Calu3 (cell line): ENCODE measurements around the gene RCAN1. TPM values are rescaled to one million over a fixed set of nuclear protein-coding genes. Genes with fewer than 3 reads are reported as not detected.

Experiments used
- BruUV-seq: library from RNA; stranded (reverse); fragments of 400-500 nt; replicated peaks from 2 replicates; lab custom pipeline; 2021; lab: Mats Ljungman, UMichigan
- CTCF ChIA-PET: fragments of 300-600 bp; sonication (Branson Sonifier 250); formaldehyde crosslinking; loops from one replicate; lab custom pipeline; 2022; ENCODE audit warnings: antibody characterized with exemption; lab: Charles Lee
- DNase-seq: peaks from one replicate; pipeline ENCODE4 v3.0.0; 2022
- H3K27ac Mint-ChIP-seq: one replicate; pipeline ENCODE4 v1.8.0; 2022; ENCODE audit warnings: mixed read lengths; ENCODE audit not compliant: unreplicated experiment
- H3K27me3 Mint-ChIP-seq: one replicate; pipeline ENCODE4 v1.8.0; 2022; ENCODE audit warnings: mixed read lengths; ENCODE audit not compliant: unreplicated experiment
- H3K36me3 Mint-ChIP-seq: one replicate; pipeline ENCODE4 v1.8.0; 2022; ENCODE audit warnings: mild to moderate bottlenecking, moderate library complexity, mixed read lengths; ENCODE audit not compliant: insufficient read depth, unreplicated experiment
- H3K4me1 Mint-ChIP-seq: one replicate; pipeline ENCODE4 v1.8.0; 2022; ENCODE audit warnings: mild to moderate bottlenecking, low read depth, mixed read lengths; ENCODE audit not compliant: unreplicated experiment
- H3K4me3 Mint-ChIP-seq: one replicate; pipeline ENCODE4 v1.8.0; 2022; ENCODE audit warnings: mild to moderate bottlenecking, low read depth, moderate library complexity, mixed read lengths; ENCODE audit not compliant: unreplicated experiment
- H3K9me3 Mint-ChIP-seq: one replicate; pipeline ENCODE4 v1.8.0; 2022; ENCODE audit warnings: low read depth, mixed read lengths; ENCODE audit not compliant: unreplicated experiment
- CTCF ChIP-seq: fragments of 200-600 bp; IDR thresholded peaks from one replicate; pipeline ENCODE4 v1.8.0; 2022; ENCODE audit warnings: antibody characterized with exemption; ENCODE audit not compliant: unreplicated experiment
- intact Hi-C: fragments of 100-400 bp; cut with micrococcal nuclease; formaldehyde crosslinking; loops from one replicate; pipeline ENCODE4 v1.10.0; 2022; ENCODE audit not compliant: unreplicated experiment
- total RNA-seq: library from RNA; stranded (reverse); gene quantifications from 2 replicates; pipeline ENCODE4 v1.2.3, GENCODE V29; 2022

The RCAN1 gene
- total RNA-seq, 1 experiment from 2014 or later: 25.4 TPM

DNA sequence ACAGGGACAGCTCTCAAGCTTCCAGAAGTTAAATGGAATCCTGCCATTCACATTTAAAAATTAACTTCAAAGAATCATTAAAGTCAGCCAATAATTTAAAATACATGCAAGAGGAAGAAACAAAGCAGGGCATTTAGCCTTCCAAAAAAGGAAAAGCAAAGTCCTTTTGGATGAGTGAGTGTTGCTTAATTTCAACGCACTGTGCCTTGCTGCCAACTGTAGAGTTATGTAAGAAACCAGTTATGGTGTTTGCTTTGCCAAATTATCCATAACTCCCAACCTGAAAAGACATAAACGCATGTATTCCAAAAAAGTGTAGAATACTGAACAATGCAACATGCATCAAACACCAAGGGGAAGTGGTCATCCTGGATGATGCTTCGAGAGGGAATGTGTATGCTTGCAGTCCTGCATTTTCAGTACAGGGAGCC, 86.8 kb downstream of the RCAN1 start:
- no peak for DNase-seq
- BruUV-seq: no TSS peak
- Mint-ChIP-seq H3K27ac (no peak overlapping the region), H3K4me1 (peaks cover 12% of the 10 kb centered on the region), H3K36me3 (peaks cover 34% of the 10 kb centered on the region), H3K27me3 (no peaks in the 10 kb centered on the region), H3K4me3 (no peak overlapping the region), H3K9me3 (no peaks in the 10 kb centered on the region)
- CTCF ChIA-PET: no interaction called here
- intact Hi-C loops: loop anchor here (5.0 kb wide), 1 partner anchor 54 kb away; no protein-coding TSS in a partner anchor
- no peak for TF ChIP-seq CTCF

DNA sequence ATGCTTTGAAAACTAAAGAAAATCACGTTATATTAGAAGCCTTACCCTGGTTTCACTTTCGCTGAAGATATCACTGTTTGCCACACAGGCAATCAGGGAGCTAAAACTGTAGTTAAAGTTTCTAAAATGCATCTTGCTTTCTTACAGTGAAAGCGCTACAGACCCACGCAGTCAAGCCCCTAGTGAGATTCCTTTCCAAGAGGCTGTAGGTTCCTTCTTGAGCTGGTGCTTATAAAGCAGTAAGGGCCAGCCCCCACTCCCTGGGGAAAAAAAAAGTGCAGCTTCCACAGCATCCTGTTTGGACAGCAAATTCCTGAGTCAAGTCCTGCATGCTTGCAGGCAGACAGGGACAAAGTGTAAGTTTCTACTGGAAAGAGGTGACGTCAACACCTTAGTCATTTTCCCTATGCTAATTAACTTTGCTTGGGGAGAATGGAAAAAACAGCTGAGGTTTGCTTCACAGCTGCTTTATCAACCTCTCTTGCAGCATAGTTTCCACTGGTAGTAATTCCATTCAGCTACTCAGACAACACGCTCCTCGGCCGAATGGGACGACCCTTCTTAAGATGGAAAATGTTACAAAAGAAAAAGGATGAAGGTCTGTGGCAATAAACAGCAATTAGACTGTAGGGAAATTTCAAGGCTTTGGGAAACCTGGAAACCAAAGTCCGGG, 88.2 kb downstream of the RCAN1 start:
- Mint-ChIP-seq H3K27me3 (no peaks in the 10 kb centered on the region), H3K9me3 (no peaks in the 10 kb centered on the region), H3K4me3 (peak overlapping the region; percentile 74), H3K4me1 (peaks cover 20% of the 10 kb centered on the region), H3K36me3 (peaks cover 48% of the 10 kb centered on the region), H3K27ac (peak overlapping the region; percentile 78)
- intact Hi-C loops: loop anchor here (2.0 to 5.0 kb wide), 2 partner anchors 18 to 56 kb away; no protein-coding TSS in a partner anchor
- BruUV-seq: no TSS peak
- DNase-seq: peak; percentile 71
- CTCF ChIA-PET: interaction anchor here (0.7 to 1.6 kb wide), 6 partner anchors 9 to 1406 kb away, joined by 3 to 24 read pairs (median 4); no protein-coding TSS in a partner anchor
- TF ChIP-seq CTCF: no peak

DNA sequence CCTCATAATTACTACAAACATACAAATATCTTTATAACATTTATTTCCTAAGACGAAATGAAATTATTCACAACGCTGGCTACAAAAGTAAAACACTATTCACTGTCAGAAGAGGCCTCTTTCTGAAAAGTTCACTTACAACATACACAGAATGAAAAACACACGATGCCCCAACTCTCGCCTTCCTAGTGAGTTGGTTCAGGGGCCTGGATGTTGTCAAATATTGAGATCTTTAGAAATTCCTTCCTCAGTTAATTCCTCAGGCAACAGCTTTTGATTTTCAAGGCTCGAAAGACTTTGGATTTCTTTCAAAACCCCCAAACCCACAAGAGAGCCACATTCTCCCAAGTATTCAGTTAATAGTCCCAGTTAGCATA, 88.7 kb downstream of the RCAN1 start:
- H3K27me3 Mint-ChIP-seq: no peaks in the 10 kb centered on the region
- no peaks in the 10 kb centered on the region for H3K9me3 Mint-ChIP-seq
- TF ChIP-seq CTCF: no peak
- peak overlapping the region; percentile 78 for H3K27ac Mint-ChIP-seq
- H3K36me3 Mint-ChIP-seq: peaks cover 49% of the 10 kb centered on the region
- H3K4me3 Mint-ChIP-seq: peak overlapping the region; percentile 74
- BruUV-seq: TSS peak; percentile 91
- DNase-seq: no peak
- CTCF ChIA-PET: interaction anchor here (0.9 to 1.6 kb wide), 5 partner anchors 8 to 77 kb away, joined by 3 to 24 read pairs (median 5); no protein-coding TSS in a partner anchor
- H3K4me1 Mint-ChIP-seq: peaks cover 20% of the 10 kb centered on the region
- intact Hi-C loops: loop anchor here (2.0 to 5.0 kb wide), 2 partner anchors 19 to 56 kb away; no protein-coding TSS in a partner anchor

DNA sequence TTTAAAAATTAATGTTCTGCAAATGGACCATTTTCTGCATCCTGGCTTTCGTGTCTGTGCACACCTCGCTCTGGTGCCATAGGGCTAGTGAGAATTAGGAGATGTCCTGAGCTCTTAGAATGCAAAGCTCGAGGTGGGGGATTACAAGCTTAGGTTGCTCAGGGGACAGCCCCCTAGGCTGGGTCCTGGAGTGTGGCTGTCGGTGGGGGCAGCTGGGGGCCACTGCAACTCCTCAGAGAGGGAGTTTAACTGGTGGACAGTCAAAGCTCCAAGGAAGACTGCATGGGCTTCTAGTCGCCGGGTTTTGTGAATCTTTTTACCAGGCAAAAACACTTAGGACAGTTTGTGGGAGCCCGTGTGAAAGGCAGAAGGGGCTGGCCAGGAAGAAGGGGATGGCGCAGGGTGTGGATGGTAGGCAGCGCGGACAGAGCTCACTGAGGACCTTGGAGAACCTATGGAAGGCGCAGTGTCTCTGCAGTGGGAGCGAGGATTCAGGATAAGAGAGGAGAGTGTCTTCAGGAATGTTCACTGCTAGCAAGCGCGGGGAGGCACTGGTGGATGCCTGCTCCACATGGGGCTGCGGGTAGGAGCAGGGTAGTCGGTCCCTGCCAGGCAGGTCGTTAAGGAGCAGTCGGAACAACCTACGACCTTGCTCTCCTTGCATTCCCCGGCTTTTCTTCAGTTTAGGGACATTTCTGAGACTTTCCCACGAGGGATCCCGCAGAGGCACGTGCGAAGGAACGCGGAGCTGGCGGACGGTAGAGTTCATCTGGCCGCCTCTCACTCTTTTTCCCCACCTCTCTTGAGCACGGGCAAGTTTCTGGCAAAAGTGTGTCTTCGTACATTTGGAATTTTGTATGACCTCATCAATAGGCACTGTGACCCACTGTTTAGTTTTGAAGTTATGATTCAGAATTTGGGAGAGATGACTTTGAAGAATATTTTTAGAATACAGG, 90.0 kb downstream of the RCAN1 start:
- peaks cover 49% of the 10 kb centered on the region for H3K36me3 Mint-ChIP-seq
- no TSS peak for BruUV-seq
- peak overlapping the region; percentile 74 for H3K4me3 Mint-ChIP-seq
- TF ChIP-seq CTCF: no peak
- intact Hi-C loops: loop anchor here (5.0 kb wide), 1 partner anchor 57 kb away; no protein-coding TSS in a partner anchor
- H3K27ac Mint-ChIP-seq: peak overlapping the region; percentile 84
- peaks cover 20% of the 10 kb centered on the region for H3K4me1 Mint-ChIP-seq
- DNase-seq: no peak
- CTCF ChIA-PET: interaction anchor here (1.9 kb wide), 1 partner anchor 58 kb away, joined by 6 read pairs; no protein-coding TSS in a partner anchor
- H3K27me3 Mint-ChIP-seq: no peaks in the 10 kb centered on the region
- H3K9me3 Mint-ChIP-seq: no peaks in the 10 kb centered on the region
